GM23338 (cell line): ENCODE results near the gene NDOR1.

ENCODE experiments used
- CREB1 ChIP-seq: fragments of 250-450 bp; sonication (Bioruptor Pico); IDR thresholded peaks from 2 replicates; pipeline ENCODE4 v1.5.0; 2020; ENCODE audit warnings: low read depth, mild to moderate bottlenecking, moderate library complexity
- EZH2 ChIP-seq: fragments of 200-600 bp; sonication (generic); IDR thresholded peaks from one replicate; pipeline ENCODE4 v1.8.0; 2017; ENCODE audit warnings: antibody characterized with exemption, mild to moderate bottlenecking, low read depth; ENCODE audit not compliant: unreplicated experiment
- EZH2phosphoT487 ChIP-seq: fragments of 200-600 bp; sonication (generic); IDR thresholded peaks from one replicate; pipeline ENCODE4 v1.8.1; 2018; ENCODE audit warnings: antibody characterized with exemption; ENCODE audit not compliant: unreplicated experiment
- JUNB ChIP-seq: IDR thresholded peaks from one replicate; pipeline ENCODE4 v1.6.1; 2016; ENCODE audit warnings: antibody characterized with exemption; ENCODE audit not compliant: unreplicated experiment
- POLR2AphosphoS5 ChIP-seq: IDR thresholded peaks from 2 replicates; pipeline ENCODE4 v1.6.1; 2016; ENCODE audit warnings: antibody characterized with exemption, low read depth
- TF ChIP-seq, protein P1 (sequence below), 2 experiments: fragments of 200-600 bp in 1 of 2; sonication (generic) in 1 of 2; conservative IDR thresholded peaks; 2 replicates each; pipeline versions ENCODE4 v1.5.1 to v1.6.1; 2016 to 2017; ENCODE audit warnings: antibody characterized with exemption in 2 of 2, low read depth in 2 of 2, mild to moderate bottlenecking in 2 of 2, moderate library complexity in 1 of 2
- TF ChIP-seq, protein P2 (sequence below): IDR thresholded peaks from one replicate; pipeline ENCODE4 v1.6.1; 2018; ENCODE audit warnings: antibody characterized with exemption; ENCODE audit not compliant: unreplicated experiment

GRCh38 chr9:137198902-137199283 is 6.6 kb upstream of the NDOR1 start:
- TF ChIP-seq, protein P1, sequence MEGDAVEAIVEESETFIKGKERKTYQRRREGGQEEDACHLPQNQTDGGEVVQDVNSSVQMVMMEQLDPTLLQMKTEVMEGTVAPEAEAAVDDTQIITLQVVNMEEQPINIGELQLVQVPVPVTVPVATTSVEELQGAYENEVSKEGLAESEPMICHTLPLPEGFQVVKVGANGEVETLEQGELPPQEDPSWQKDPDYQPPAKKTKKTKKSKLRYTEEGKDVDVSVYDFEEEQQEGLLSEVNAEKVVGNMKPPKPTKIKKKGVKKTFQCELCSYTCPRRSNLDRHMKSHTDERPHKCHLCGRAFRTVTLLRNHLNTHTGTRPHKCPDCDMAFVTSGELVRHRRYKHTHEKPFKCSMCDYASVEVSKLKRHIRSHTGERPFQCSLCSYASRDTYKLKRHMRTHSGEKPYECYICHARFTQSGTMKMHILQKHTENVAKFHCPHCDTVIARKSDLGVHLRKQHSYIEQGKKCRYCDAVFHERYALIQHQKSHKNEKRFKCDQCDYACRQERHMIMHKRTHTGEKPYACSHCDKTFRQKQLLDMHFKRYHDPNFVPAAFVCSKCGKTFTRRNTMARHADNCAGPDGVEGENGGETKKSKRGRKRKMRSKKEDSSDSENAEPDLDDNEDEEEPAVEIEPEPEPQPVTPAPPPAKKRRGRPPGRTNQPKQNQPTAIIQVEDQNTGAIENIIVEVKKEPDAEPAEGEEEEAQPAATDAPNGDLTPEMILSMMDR (conservative IDR thresholded peaks at IDR 0.05; ENCODE audit: low read depth in 2 of 2), result no peak
- TF ChIP-seq EZH2phosphoT487 (no peak), JUNB (no peak), POLR2AphosphoS5 (no peak), EZH2 (no peak), CREB1 (CRISPR knock-in tag) (no peak)
- TF ChIP-seq, protein P2, sequence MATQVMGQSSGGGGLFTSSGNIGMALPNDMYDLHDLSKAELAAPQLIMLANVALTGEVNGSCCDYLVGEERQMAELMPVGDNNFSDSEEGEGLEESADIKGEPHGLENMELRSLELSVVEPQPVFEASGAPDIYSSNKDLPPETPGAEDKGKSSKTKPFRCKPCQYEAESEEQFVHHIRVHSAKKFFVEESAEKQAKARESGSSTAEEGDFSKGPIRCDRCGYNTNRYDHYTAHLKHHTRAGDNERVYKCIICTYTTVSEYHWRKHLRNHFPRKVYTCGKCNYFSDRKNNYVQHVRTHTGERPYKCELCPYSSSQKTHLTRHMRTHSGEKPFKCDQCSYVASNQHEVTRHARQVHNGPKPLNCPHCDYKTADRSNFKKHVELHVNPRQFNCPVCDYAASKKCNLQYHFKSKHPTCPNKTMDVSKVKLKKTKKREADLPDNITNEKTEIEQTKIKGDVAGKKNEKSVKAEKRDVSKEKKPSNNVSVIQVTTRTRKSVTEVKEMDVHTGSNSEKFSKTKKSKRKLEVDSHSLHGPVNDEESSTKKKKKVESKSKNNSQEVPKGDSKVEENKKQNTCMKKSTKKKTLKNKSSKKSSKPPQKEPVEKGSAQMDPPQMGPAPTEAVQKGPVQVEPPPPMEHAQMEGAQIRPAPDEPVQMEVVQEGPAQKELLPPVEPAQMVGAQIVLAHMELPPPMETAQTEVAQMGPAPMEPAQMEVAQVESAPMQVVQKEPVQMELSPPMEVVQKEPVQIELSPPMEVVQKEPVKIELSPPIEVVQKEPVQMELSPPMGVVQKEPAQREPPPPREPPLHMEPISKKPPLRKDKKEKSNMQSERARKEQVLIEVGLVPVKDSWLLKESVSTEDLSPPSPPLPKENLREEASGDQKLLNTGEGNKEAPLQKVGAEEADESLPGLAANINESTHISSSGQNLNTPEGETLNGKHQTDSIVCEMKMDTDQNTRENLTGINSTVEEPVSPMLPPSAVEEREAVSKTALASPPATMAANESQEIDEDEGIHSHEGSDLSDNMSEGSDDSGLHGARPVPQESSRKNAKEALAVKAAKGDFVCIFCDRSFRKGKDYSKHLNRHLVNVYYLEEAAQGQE, result no peak
